HepG2 (cell line): Measurements from ENCODE around the gene GMPPA. TPM values are rescaled to one million over a fixed set of nuclear protein-coding genes. Genes with fewer than 3 reads are reported as not detected.

Experiments used
- ATAC-seq: fragments of 200-7000 bp; cut with Tn5 transposase; 3 replicates; pipeline ENCODE4 v1.9.1; 2020; ENCODE audit warnings: mild to moderate bottlenecking, moderate library complexity
- BruUV-seq: library from RNA; stranded (reverse); fragments of 400-500 nt; replicated peaks from 2 replicates; lab custom pipeline; 2021; lab: Mats Ljungman, UMichigan
- CTCF ChIA-PET: fragments of 300-600 bp; formaldehyde crosslinking; extraction: SDS; loops from one replicate; lab custom pipeline; 2021; ENCODE audit warnings: low total read pairs, inconsistent platforms, low intra/inter-chr PET ratio; lab: Yijun Ruan, JAX
- POLR2A ChIA-PET: fragments of 350-600 bp; sonication (Branson Sonifier 250); formaldehyde crosslinking; loops from one replicate; lab custom pipeline; 2020; ENCODE audit warnings: antibody characterized with exemption, inconsistent platforms; lab: Yijun Ruan, JAX
- DNase-seq: peaks from one replicate; pipeline ENCODE4 v3.0.0-alpha.2; 2015; ENCODE audit warnings: low spot score
- FAIRE-seq: peaks from 3 replicates; lab custom pipeline; 2011; peaks lifted over from hg19 to GRCh38; lab: Jason Lieb, UNC
- H2AFZ ChIP-seq: one replicate; pipeline ENCODE4 v1.6.1; 2011; ENCODE audit warnings: low read length, inconsistent platforms
- H3K27ac ChIP-seq: fragments of 300-600 bp; 3 replicates; pipeline ENCODE4 v1.8.0; 2011; ENCODE audit warnings: mixed run types, mild to moderate bottlenecking, mixed read lengths, low read length, inconsistent platforms; ENCODE audit not compliant: insufficient read depth; ENCODE audit errors: extremely low read length
- H3K27me3 ChIP-seq, 2 experiments: fragments of 200-600 bp in 1 of 2; 2 replicates in 1 of 2; 3 replicates in 1 of 2; pipeline versions ENCODE4 v1.6.0 to v1.8.0; 2011; ENCODE audit warnings: low read length in 2 of 2, mild to moderate bottlenecking in 2 of 2, moderate library complexity in 2 of 2, inconsistent platforms in 1 of 2; ENCODE audit not compliant: insufficient read depth in 2 of 2, control insufficient read depth in 1 of 2
- H3K36me3 ChIP-seq, 2 experiments: fragments of 200-600 bp in 1 of 2; replicated peaks in 1 of 2; 2 replicates in 1 of 2; 3 replicates in 1 of 2; pipeline versions ENCODE4 v1.5.1 to v1.8.0; 2011; ENCODE audit warnings: low read length in 2 of 2, inconsistent platforms in 1 of 2; ENCODE audit not compliant: insufficient read depth in 2 of 2, control insufficient read depth in 1 of 2
- H3K4me1 ChIP-seq: 2 replicates; pipeline ENCODE4 v1.5.1; 2012; ENCODE audit warnings: low read length, inconsistent platforms; ENCODE audit not compliant: insufficient read depth
- H3K4me2 ChIP-seq: 2 replicates; pipeline ENCODE4 v1.6.0; 2011; ENCODE audit warnings: low read depth, low read length, inconsistent platforms
- H3K4me3 ChIP-seq, 3 experiments: fragments of 200-600 bp in 1 of 3; sonication (generic), shearing (Covaris generic) in 1 of 3; replicated peaks in 1 of 3; 2 replicates each; pipeline ENCODE4 v1.5.1; 2011 to 2016; ENCODE audit warnings: low read length in 3 of 3, inconsistent platforms in 2 of 3, low read depth in 2 of 3, mild to moderate bottlenecking in 2 of 3, control low read depth in 1 of 3, mixed read lengths in 1 of 3; ENCODE audit not compliant: insufficient read depth in 1 of 3
- H3K79me2 ChIP-seq: one replicate; pipeline ENCODE4 v1.6.1; 2011; ENCODE audit warnings: low read length, inconsistent platforms; ENCODE audit not compliant: insufficient read depth
- H3K9ac ChIP-seq: 2 replicates; pipeline ENCODE4 v1.6.0; 2011; ENCODE audit warnings: mild to moderate bottlenecking, low read depth, low read length, inconsistent platforms; ENCODE audit not compliant: insufficient read depth
- H3K9me3 ChIP-seq: 2 replicates; pipeline ENCODE4 v1.5.1; 2012; ENCODE audit warnings: mild to moderate bottlenecking, low read length
- H4K20me1 ChIP-seq: 2 replicates; pipeline ENCODE4 v1.6.0; 2011; ENCODE audit warnings: inconsistent platforms, mild to moderate bottlenecking, low read length, moderate library complexity; ENCODE audit not compliant: insufficient read depth
- ATM ChIP-seq: fragments of 450-650 bp; IDR thresholded peaks from 2 replicates; pipeline ENCODE4 v1.7.1; 2017; ENCODE audit warnings: mild to moderate bottlenecking, borderline replicate concordance
- GZF1 ChIP-seq: sonication (generic); formaldehyde crosslinking; IDR thresholded peaks from 2 replicates; pipeline ENCODE4 v1.5.1; 2020; ENCODE audit warnings: mild to moderate bottlenecking, missing genetic modification reagents
- HOXA9 ChIP-seq: sonication (generic); formaldehyde crosslinking; IDR thresholded peaks from 2 replicates; pipeline ENCODE4 v1.8.1; 2022; ENCODE audit warnings: missing genetic modification reagents, mild to moderate bottlenecking, moderate library complexity, borderline replicate concordance
- SMAD3 ChIP-seq: sonication (generic); formaldehyde crosslinking; IDR thresholded peaks from 2 replicates; pipeline ENCODE4 v1.4.0; 2020; ENCODE audit warnings: missing genetic modification reagents
- SNAPC2 ChIP-seq: sonication (generic); formaldehyde crosslinking; IDR thresholded peaks from 2 replicates; pipeline ENCODE4 v1.8.1; 2022; ENCODE audit warnings: mild to moderate bottlenecking, missing genetic modification reagents
- ZBTB42 ChIP-seq: sonication (generic); formaldehyde crosslinking; IDR thresholded peaks from 2 replicates; pipeline ENCODE4 v1.5.0; 2020; ENCODE audit warnings: mild to moderate bottlenecking, missing genetic modification reagents
- ZFP36L1 ChIP-seq: sonication (generic); formaldehyde crosslinking; IDR thresholded peaks from 2 replicates; pipeline ENCODE4 v1.8.0; 2022; ENCODE audit warnings: mild to moderate bottlenecking, missing genetic modification reagents, moderate library complexity
- ZNF652 ChIP-seq: IDR thresholded peaks from 2 replicates; pipeline ENCODE4 v1.6.1; 2016; ENCODE audit warnings: low read depth, borderline replicate concordance
- ZNF670 ChIP-seq: sonication (generic); formaldehyde crosslinking; IDR thresholded peaks from 2 replicates; pipeline ENCODE4 v1.8.0; 2022; ENCODE audit warnings: mild to moderate bottlenecking, missing genetic modification reagents, borderline replicate concordance
- ZNF703 ChIP-seq: sonication (generic); formaldehyde crosslinking; IDR thresholded peaks from 2 replicates; pipeline ENCODE4 v1.5.1; 2020; ENCODE audit warnings: missing genetic modification reagents, mild to moderate bottlenecking, moderate library complexity, borderline replicate concordance
- ZNF816 ChIP-seq: sonication (generic); formaldehyde crosslinking; IDR thresholded peaks from 2 replicates; pipeline ENCODE4 v1.8.0; 2022; ENCODE audit warnings: missing genetic modification reagents, mild to moderate bottlenecking, borderline replicate concordance
- ZNF850 ChIP-seq: sonication (generic); formaldehyde crosslinking; conservative IDR thresholded peaks from 2 replicates; pipeline ENCODE4 v1.9.0; 2021; ENCODE audit warnings: mild to moderate bottlenecking, missing genetic modification reagents
- WGBS: methylation state at CpG from one replicate; pipeline ENCODE4 v1.1.6; 2017; ENCODE audit warnings: low lambda C conversion rate; 5-methylcytosine and 5-hydroxymethylcytosine counted together
- in situ Hi-C: cut with HindIII; loops from 2 replicates; pipeline ENCODE4 v1.10.0; 2017; ENCODE audit warnings: low pct_unique_long_range_greater_than_20kb; ENCODE audit not compliant: extremely low pct_ligation_motif_present
- intact Hi-C: fragments of 100-400 bp; cut with micrococcal nuclease; formaldehyde crosslinking; loops from one replicate; pipeline ENCODE4 v1.10.0; 2022; ENCODE audit not compliant: unreplicated experiment
- polyA plus RNA-seq, 8 experiments: library from polyadenylated mRNA; depleted of rRNA in 3 of 8; stranded (reverse) in 7 of 8; unstranded in 1 of 8; fragments of >200 nt; fragmentation: Illumina TruSeq in 4 of 8; extraction: Trizol in 4 of 8; gene quantifications; 2 replicates each; pipeline versions ENCODE4 v1.2.1 to v1.2.3, GENCODE V29; 2011 to 2016; ENCODE audit warnings: low read depth in 4 of 8, missing spikeins in 1 of 8, mixed read lengths in 1 of 8; ENCODE audit not compliant: insufficient read depth in 1 of 8
- total RNA-seq, 5 experiments: library from RNA; depleted of rRNA; stranded (reverse); fragments of >200 nt; fragmentation: Illumina TruSeq; extraction: Trizol; gene quantifications; 2 replicates each; pipeline ENCODE4 v1.2.3, GENCODE V29; 2016; ENCODE audit warnings: low read depth in 1 of 5
- TF ChIP-seq, protein P1 (sequence below): sonication (generic); formaldehyde crosslinking; IDR thresholded peaks from 2 replicates; pipeline ENCODE4 v1.5.0; 2020; ENCODE audit warnings: mild to moderate bottlenecking, missing genetic modification reagents
- TF ChIP-seq, protein P2 (sequence below): IDR thresholded peaks from 2 replicates; pipeline ENCODE4 v1.6.1; 2016; ENCODE audit warnings: low read depth, missing genetic modification reagents, missing compliant biosample characterization

The GMPPA gene
- total and polyA plus RNA-seq, 2 of the 13 experiments (the other 11 are each of a cell fraction or from before 2014, with no cell fraction given), result 81.1 to 106 TPM

DNA sequence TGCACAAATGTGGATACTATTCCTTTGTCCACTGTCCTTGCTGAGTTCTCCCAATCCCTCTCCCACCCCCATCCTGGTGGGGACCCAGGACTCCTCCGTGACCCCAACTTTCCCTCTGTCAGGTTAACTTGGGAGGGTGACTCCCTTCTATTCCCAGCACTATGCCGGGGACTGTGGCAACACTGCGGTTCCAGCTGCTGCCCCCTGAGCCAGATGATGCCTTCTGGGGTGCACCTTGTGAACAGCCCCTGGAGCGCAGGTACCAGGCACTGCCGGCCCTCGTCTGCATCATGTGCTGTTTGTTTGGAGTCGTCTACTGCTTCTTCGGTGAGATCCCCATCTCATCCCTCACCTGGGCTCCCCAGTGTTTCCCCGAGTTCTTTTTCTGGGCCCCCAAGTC, 45.9 kb downstream of the GMPPA start:
- peak overlapping the region; percentile 65 for H3K27ac ChIP-seq
- ChIA-PET POLR2A (interaction anchor here (1.3 to 3.9 kb wide), 5 partner anchors 8 to 53 kb away, joined by 3 to 44 read pairs (median 28); partner anchors contain the start of genes GMPPA, INHA, OBSL1 and STK11IP), CTCF (interaction anchor here (5.3 kb wide), 1 partner anchor 98 kb away, joined by 127 read pairs; no protein-coding TSS in a partner anchor)
- H3K4me3 ChIP-seq, result peak overlapping the region; percentile 76 to 90 (median 77)
- H3K36me3 ChIP-seq, result peaks cover 25 to 34% of the 10 kb centered on the region in 2 experiments
- intact Hi-C loops (loop anchor here (1.0 kb wide), 1 partner anchor 156 kb away; no protein-coding TSS in a partner anchor), in situ Hi-C loops (loop anchor here (5.0 kb wide), 1 partner anchor 98 kb away; no protein-coding TSS in a partner anchor)
- DNase-seq (no peak), ATAC-seq (no peak), FAIRE-seq (no peak)
- no TSS peak for BruUV-seq
- peak overlapping the region; percentile 97 for H3K4me2 ChIP-seq
- H3K4me1 ChIP-seq, result peaks cover 49% of the 10 kb centered on the region
- WGBS, result 15% methylated on average over 9 of the region's 9 CpGs
- H3K9me3 ChIP-seq, result no peaks in the 10 kb centered on the region
- peak overlapping the region; percentile 84 for H3K9ac ChIP-seq
- no peaks in the 10 kb centered on the region; a peak in 1 of 5 replicates for H3K27me3 ChIP-seq
- no peak overlapping the region for H2AFZ ChIP-seq
- H4K20me1 ChIP-seq, result peaks cover 31% of the 10 kb centered on the region
- peaks cover 32% of the 10 kb centered on the region for H3K79me2 ChIP-seq
- TF ChIP-seq ATM (no peak), ZNF703 (CRISPR knock-in tag) (0 out of 2 replicates have a peak, but pooled peaks have one; percentile 12), GZF1 (CRISPR knock-in tag) (no peak), ZBTB42 (CRISPR knock-in tag) (0 out of 2 replicates have a peak, but pooled peaks have one; percentile 5), ZNF652 (CRISPR knock-in tag) (no peak), SMAD3 (CRISPR knock-in tag) (no peak), ZNF816 (CRISPR knock-in tag) (0 out of 2 replicates have a peak, but pooled peaks have one; percentile 60), ZFP36L1 (CRISPR knock-in tag) (no peak), HOXA9 (CRISPR knock-in tag) (no peak), ZNF850 (CRISPR knock-in tag) (0 out of 2 replicates have a peak, but pooled peaks have one; percentile 61), ZNF670 (CRISPR knock-in tag) (0 out of 2 replicates have a peak, but pooled peaks have one; percentile 33), SNAPC2 (CRISPR knock-in tag) (no peak)
- TF ChIP-seq, protein P1, sequence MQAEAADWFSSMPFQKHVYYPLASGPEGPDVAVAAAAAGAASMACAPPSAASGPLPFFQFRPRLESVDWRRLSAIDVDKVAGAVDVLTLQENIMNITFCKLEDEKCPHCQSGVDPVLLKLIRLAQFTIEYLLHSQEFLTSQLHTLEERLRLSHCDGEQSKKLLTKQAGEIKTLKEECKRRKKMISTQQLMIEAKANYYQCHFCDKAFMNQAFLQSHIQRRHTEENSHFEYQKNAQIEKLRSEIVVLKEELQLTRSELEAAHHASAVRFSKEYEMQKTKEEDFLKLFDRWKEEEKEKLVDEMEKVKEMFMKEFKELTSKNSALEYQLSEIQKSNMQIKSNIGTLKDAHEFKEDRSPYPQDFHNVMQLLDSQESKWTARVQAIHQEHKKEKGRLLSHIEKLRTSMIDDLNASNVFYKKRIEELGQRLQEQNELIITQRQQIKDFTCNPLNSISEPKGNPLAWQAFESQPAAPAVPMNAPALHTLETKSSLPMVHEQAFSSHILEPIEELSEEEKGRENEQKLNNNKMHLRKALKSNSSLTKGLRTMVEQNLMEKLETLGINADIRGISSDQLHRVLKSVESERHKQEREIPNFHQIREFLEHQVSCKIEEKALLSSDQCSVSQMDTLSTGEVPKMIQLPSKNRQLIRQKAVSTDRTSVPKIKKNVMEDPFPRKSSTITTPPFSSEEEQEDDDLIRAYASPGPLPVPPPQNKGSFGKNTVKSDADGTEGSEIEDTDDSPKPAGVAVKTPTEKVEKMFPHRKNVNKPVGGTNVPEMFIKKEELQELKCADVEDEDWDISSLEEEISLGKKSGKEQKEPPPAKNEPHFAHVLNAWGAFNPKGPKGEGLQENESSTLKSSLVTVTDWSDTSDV (CRISPR knock-in tag), result 0 out of 2 replicates have a peak, but pooled peaks have one; percentile 29
- TF ChIP-seq, protein P2, sequence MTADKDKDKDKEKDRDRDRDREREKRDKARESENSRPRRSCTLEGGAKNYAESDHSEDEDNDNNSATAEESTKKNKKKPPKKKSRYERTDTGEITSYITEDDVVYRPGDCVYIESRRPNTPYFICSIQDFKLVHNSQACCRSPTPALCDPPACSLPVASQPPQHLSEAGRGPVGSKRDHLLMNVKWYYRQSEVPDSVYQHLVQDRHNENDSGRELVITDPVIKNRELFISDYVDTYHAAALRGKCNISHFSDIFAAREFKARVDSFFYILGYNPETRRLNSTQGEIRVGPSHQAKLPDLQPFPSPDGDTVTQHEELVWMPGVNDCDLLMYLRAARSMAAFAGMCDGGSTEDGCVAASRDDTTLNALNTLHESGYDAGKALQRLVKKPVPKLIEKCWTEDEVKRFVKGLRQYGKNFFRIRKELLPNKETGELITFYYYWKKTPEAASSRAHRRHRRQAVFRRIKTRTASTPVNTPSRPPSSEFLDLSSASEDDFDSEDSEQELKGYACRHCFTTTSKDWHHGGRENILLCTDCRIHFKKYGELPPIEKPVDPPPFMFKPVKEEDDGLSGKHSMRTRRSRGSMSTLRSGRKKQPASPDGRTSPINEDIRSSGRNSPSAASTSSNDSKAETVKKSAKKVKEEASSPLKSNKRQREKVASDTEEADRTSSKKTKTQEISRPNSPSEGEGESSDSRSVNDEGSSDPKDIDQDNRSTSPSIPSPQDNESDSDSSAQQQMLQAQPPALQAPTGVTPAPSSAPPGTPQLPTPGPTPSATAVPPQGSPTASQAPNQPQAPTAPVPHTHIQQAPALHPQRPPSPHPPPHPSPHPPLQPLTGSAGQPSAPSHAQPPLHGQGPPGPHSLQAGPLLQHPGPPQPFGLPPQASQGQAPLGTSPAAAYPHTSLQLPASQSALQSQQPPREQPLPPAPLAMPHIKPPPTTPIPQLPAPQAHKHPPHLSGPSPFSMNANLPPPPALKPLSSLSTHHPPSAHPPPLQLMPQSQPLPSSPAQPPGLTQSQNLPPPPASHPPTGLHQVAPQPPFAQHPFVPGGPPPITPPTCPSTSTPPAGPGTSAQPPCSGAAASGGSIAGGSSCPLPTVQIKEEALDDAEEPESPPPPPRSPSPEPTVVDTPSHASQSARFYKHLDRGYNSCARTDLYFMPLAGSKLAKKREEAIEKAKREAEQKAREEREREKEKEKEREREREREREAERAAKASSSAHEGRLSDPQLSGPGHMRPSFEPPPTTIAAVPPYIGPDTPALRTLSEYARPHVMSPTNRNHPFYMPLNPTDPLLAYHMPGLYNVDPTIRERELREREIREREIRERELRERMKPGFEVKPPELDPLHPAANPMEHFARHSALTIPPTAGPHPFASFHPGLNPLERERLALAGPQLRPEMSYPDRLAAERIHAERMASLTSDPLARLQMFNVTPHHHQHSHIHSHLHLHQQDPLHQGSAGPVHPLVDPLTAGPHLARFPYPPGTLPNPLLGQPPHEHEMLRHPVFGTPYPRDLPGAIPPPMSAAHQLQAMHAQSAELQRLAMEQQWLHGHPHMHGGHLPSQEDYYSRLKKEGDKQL (CRISPR knock-in tag), result no peak
